ENCODE measurements around the gene FAM222A. TPM values are rescaled to one million over a fixed set of nuclear protein-coding genes. Genes with fewer than 3 reads are reported as not detected.

Gene FAM222A
- total and polyA plus RNA-seq, 2 of the 8 experiments (the other 6 are each of a cell fraction or from before 2014, with no cell fraction given) = 0.94 to 1.1 TPM

- no peak overlapping the region for H3K4me2 ChIP-seq (ENCODE audit: insufficient read depth in 1 of 2, low read depth in 2 of 2, low read length in 2 of 2)
- H3K9ac ChIP-seq (replicated peaks in 1 of 4; ENCODE audit: extremely low read depth in 1 of 4, low read depth in 3 of 4, low read length in 3 of 4) = no peak overlapping the region
- H4K5ac ChIP-seq (ENCODE audit: insufficient read length, low read depth, low read length) = no peak overlapping the region
- no peak overlapping the region for H2BK120ac ChIP-seq (replicated peaks; ENCODE audit: low read depth, low read length)
- H3K18ac ChIP-seq (ENCODE audit: extremely low read depth, low read length) = no peak overlapping the region
- no peak for DNase-seq (ENCODE audit: low read depth in 1 of 2, low spot score in 2 of 2)
- FAIRE-seq = no peak
- H4K8ac ChIP-seq (ENCODE audit: extremely low read depth, insufficient read depth, low read length) = peak overlapping the region; percentile 43; the same call in 1 of the 2 replicates
- no peak overlapping the region for H2BK12ac ChIP-seq (ENCODE audit: low read depth, low read length)
- no peaks in the 10 kb centered on the region for H3K79me2 ChIP-seq (ENCODE audit: control insufficient read depth in 1 of 2, insufficient read depth in 2 of 2, low read length in 2 of 2)
- no peaks in the 10 kb centered on the region for H3K36me3 ChIP-seq (ENCODE audit: control insufficient read depth in 2 of 4, insufficient read depth in 4 of 4, low read length in 3 of 4)
- no peaks in the 10 kb centered on the region for H3K23me2 ChIP-seq (ENCODE audit: low read depth, low read length)
- TF ChIP-seq TAF7 (optimal IDR thresholded peaks at IDR 0.05; ENCODE audit: borderline replicate concordance, low read depth, low read length) (no peak), EGR1 (IDR thresholded peaks at IDR 0.05; ENCODE audit: borderline replicate concordance, low read depth, low read length) (no peak), TAF1 (IDR thresholded peaks at IDR 0.05; ENCODE audit: low read depth, low read length) (no peak), CTCF (IDR thresholded peaks at IDR 0.05; ENCODE audit: control extremely low read depth in 1 of 3, insufficient read depth in 1 of 3, low read depth in 1 of 3, low read length in 3 of 3) (no peak), GTF2F1 (IDR thresholded peaks at IDR 0.05; ENCODE audit: borderline replicate concordance, low read depth, low read length) (no peak), ATF2 (IDR thresholded peaks at IDR 0.05; ENCODE audit: low read length) (no peak), RBBP5 (IDR thresholded peaks at IDR 0.05; ENCODE audit: borderline replicate concordance, low read depth, low read length) (no peak), CHD1 (IDR thresholded peaks at IDR 0.05; ENCODE audit: low read depth, low read length) (no peak)
- H4K91ac ChIP-seq (replicated peaks; ENCODE audit: insufficient read length, low read length) = no peak overlapping the region
- no peak overlapping the region for H2BK5ac ChIP-seq (ENCODE audit: low read depth, low read length)
- POLR2A ChIA-PET (ENCODE audit: partially characterized antibody) = no interaction called here
- H3K9me3 ChIP-seq (ENCODE audit: insufficient read depth in 2 of 2, low read depth in 1 of 2, low read length in 1 of 2) = no peaks in the 10 kb centered on the region
- 91% methylated on average over 10 of the region's 10 CpGs; no CpG with 5 or more reads in 1 of the 2 experiments for WGBS, 2 experiments (ENCODE audit: extremely low coverage in 1 of 2, insufficient coverage in 1 of 2, insufficient read length in 1 of 2, insufficient replicate concordance in 2 of 2, low coverage in 1 of 2, low lambda C conversion rate in 2 of 2, missing lambda C conversion rate in 1 of 2)
- no peak overlapping the region for H2BK15ac ChIP-seq (ENCODE audit: low read length)
- no peak overlapping the region for H2BK20ac ChIP-seq (ENCODE audit: low read length)
- H3K23ac ChIP-seq (ENCODE audit: insufficient read length) = no peak overlapping the region
- H3K27ac ChIP-seq (ENCODE audit: low read depth, low read length) = no peak overlapping the region
- no peaks in the 10 kb centered on the region for H4K20me1 ChIP-seq (replicated peaks in 1 of 2; ENCODE audit: control insufficient read depth in 1 of 2, insufficient read depth in 2 of 2, low read length in 2 of 2)
- H3K14ac ChIP-seq (ENCODE audit: insufficient read length) = no peak overlapping the region
- no peak overlapping the region for H3K56ac ChIP-seq (replicated peaks; ENCODE audit: insufficient read length, low read depth, low read length)
- CTCF ChIA-PET (ENCODE audit: partially characterized antibody) = interaction anchor here (0.6 to 2.1 kb wide), 9 partner anchors 9 to 1783 kb away, joined by 3 to 4 read pairs (median 3); no protein-coding TSS in a partner anchor
- H3K4me1 ChIP-seq (replicated peaks in 1 of 4; ENCODE audit: control insufficient read depth in 3 of 4, insufficient read depth in 4 of 4, low read length in 3 of 4) = peaks cover 0 to 9% (median 2%) of the 10 kb centered on the region in 4 experiments; a peak in 4 of 7 replicates
- no peaks in the 10 kb centered on the region; the same call in 1 of the 2 replicates for H3K79me1 ChIP-seq (ENCODE audit: low read depth, low read length)
- H3K27me3 ChIP-seq (replicated peaks in 1 of 4; ENCODE audit: control insufficient read depth in 3 of 4, extremely low read depth in 1 of 4, insufficient read depth in 3 of 4, low read length in 3 of 4) = peaks cover 0 to 7% (median 6%) of the 10 kb centered on the region in 4 experiments; a peak in 5 of 7 replicates
- H2AFZ ChIP-seq (ENCODE audit: low read length) = no peak overlapping the region
- no peak overlapping the region for H3K4me3 ChIP-seq (ENCODE audit: extremely low read depth in 1 of 4, insufficient read depth in 2 of 4, low read depth in 3 of 4, low read length in 4 of 4)
- H3K4ac ChIP-seq (replicated peaks; ENCODE audit: insufficient read length, low read depth, low read length) = no peak overlapping the region
- H2AK5ac ChIP-seq (ENCODE audit: low read depth, low read length) = no peak overlapping the region
These were observed 6.7 kb upstream of the FAM222A start for GRCh38 chr12:109706747-109707469.
